GM13977 (cell line): Measurements from ENCODE around the gene MIB2.
"Not testable (repeated sequence)": the region's sequence is repeated elsewhere in the genome, so short reads cannot be mapped to it uniquely, and the experiment has no call there.

Source experiments
- DNase-seq: peaks from one replicate; pipeline ENCODE4 v3.0.0; 2012; ENCODE audit warnings: low spot score
- in situ Hi-C: fragments of 300-500 bp; cut with MboI; formaldehyde crosslinking; loops from one replicate; pipeline ENCODE4 v1.12.0; 2022; ENCODE audit warnings: low sequenced_read_pairs, low pct_unique_long_range_greater_than_20kb, mixed read lengths, inconsistent platforms; ENCODE audit not compliant: unreplicated experiment
- TF ChIP-seq, protein P1 (sequence below): IDR thresholded peaks from 2 replicates; pipeline ENCODE4 v1.5.1; 2012; ENCODE audit warnings: mild to moderate bottlenecking, control low read depth; ENCODE audit not compliant: insufficient read depth; ENCODE audit errors: extremely low read depth, missing control alignments

The MIB2 gene

DNA sequence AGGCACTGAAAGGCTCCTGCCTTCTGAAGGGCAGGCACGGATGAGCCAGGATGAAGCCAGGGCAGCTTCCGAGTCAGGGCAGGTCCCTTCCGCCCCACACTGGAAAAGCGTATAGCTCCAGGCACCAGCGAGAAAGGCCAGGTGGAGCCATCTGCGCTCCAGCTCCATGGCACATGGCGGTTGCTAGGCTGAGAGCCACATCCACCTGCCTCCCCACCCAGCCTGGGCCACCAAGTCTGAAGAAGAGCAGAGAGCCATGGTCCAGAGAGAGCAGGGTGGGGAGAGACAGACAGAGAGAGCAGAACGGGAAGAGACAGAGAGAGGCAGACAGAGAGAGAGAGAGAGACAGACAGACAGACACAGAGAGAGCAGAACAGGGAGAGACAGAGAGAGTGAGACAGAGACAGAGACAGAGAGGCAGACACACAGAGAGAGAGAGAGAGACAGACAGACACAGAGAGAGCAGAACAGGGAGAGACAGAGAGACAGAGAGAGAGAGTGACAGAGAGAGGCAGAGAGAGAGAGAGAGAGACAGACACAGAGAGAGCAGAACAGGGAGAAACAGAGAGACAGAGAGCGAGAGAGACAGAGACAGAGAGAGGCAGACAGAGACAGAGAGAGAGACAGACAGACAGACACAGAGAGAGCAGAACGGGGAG, 20.6 kb upstream of the MIB2 start:
- TF ChIP-seq, protein P1, sequence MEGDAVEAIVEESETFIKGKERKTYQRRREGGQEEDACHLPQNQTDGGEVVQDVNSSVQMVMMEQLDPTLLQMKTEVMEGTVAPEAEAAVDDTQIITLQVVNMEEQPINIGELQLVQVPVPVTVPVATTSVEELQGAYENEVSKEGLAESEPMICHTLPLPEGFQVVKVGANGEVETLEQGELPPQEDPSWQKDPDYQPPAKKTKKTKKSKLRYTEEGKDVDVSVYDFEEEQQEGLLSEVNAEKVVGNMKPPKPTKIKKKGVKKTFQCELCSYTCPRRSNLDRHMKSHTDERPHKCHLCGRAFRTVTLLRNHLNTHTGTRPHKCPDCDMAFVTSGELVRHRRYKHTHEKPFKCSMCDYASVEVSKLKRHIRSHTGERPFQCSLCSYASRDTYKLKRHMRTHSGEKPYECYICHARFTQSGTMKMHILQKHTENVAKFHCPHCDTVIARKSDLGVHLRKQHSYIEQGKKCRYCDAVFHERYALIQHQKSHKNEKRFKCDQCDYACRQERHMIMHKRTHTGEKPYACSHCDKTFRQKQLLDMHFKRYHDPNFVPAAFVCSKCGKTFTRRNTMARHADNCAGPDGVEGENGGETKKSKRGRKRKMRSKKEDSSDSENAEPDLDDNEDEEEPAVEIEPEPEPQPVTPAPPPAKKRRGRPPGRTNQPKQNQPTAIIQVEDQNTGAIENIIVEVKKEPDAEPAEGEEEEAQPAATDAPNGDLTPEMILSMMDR = no peak
- in situ Hi-C loops = no loop called here
- DNase-seq = peak; percentile 38

DNA sequence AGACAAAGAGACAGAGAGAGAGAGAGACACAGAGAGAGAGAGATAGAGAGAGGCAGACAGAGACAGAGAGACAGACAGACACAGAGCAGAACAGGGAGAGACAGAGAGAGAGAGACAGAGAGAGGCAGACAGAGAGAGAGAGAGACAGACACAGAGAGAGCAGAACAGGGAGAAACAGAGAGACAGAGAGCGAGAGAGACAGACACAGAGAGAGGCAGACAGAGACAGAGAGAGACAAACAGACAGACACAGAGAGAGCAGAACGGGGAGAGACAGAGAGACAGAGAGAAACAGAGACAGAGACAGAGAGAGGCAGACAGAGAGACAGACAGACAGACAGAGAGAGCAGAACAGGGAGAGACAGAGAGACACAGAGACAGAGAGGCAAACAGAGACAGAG, 20.0 kb upstream of the MIB2 start:
- in situ Hi-C loops, DNase-seq: not testable (repeated sequence)

DNA sequence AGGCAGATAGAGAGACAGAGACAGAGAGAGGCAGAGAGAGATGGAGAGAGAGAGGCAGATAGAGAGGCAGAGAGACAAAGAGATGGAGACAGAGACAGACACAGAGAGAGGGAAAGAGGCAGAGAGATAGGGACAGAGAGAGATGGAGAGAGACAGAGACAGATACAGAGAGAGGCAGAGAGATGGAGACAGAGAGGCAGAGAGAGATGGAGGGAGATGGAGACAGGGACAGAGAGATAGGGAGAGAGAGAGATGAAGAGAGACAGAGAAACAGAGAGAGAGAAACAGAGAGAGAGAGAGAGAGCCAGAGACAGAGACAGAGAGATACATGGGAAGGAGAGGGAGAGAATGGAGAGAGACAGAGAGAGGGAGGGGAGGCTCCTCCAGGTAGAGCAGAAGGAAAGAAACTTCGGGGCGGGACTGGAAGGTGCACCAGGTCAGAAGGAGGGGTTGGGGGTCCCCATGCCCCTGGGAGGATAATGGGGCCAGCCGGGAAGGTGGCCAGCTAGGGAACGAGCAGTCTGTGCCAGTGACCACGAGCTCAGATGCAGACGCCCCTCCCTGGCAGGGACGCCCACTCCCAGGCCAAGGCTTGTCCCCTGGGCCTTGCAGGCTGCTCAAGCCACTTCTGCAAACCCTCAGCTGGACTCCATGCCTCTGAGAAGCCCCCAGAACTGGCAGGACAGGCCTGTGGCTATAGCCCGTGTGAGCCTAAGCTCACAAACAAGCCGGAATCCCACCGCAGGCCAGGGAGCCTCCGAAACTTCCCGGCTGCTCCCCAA, 18.6 kb upstream of the MIB2 start:
- in situ Hi-C loops = no loop called here
- peak; percentile 59 for DNase-seq
- TF ChIP-seq, protein P1 = no peak

DNA sequence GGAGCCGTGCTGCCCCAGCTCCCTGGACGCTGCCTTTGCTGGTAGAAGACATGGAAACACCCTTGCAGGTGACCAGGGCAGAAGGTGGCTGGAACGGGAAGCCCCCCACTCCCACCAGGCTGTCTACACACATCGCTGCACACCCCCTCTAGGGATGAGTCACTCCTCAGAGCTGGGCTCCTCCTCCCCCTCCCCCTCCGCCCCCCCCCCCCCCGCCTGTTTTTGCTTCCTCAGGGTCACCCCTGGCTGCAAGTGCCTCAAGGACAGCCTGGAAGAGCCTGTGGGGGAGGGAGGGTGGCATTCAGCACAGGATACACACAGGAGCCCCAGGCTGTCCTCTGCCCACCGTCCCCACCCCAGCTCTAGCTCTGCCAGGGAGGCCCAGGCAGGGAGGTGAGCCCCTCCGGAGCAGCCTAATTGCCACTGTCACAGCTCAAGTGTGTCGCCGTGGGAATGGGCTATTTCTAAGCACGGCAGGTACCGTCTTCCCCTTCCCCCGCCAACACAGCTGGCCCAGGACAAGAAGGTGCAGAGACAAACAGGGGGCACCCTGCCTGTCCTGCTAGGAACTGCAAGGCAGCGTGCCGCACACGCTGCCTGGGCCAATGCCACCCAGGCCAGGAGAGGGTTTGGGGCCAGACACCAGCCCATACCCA, 17.9 kb upstream of the MIB2 start:
- TF ChIP-seq, protein P1 = peak; percentile 16
- peak; percentile 80 for DNase-seq
- in situ Hi-C loops = no loop called here

DNA sequence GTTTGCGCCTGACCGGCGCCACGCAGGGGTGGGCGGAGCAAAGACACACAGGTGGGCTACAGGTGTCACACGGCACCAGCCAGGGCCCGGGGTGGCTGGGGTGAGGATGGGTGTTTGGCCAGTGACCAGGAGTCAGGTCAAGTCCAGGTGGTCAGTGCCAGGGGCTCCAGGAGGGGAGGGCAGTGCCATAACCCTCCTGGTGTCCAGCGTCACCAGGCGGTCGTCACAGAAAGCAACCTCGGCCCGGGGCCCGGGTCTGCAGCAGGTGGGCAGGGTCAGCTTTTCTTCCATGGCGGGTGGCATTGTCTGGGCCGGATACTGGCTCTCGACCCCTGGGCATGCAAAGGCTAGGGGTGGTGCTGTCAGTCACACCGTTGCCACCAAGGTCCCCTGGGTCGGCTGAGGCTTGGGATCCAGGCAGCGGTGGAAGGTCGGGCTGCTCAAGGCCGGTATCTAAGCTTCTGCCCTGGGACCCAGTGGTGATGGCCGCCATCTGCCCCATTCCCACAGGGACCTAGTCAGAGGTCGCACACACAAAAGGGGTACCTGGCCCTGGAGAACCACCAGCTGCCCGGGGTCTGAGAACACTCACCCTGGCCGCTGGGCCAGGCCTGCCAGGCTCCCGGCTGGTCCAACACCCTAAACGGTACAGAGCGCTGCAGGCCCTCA, 17.1 kb upstream of the MIB2 start:
- in situ Hi-C loops = no loop called here
- TF ChIP-seq, protein P1 = no peak

DNA sequence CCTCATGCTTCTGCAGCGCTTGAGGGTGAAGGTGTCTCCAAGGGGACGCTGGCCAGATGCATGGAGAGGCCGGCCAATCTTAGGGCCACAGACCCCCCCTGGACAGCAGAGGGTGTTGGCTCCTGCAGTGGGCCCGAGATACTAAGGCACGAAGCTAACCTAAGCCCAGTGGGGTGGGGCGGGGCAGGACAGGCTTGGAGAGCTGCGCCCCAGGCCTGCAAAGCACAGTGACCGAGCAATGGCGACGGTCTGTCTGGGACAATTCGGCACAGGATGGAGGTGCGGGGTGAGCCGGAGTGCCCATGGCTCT, 16.6 kb upstream of the MIB2 start:
- in situ Hi-C loops = no loop called here
- DNase-seq = peak; percentile 33
- TF ChIP-seq, protein P1 = no peak

More for the DNA sequence above, 17.1 kb upstream of the MIB2 start:
- DNase-seq = no peak
